T-helper 22 cell (primary cell): Measurements from ENCODE around the gene ZNF212.
"Not testable (repeated sequence)": the region's sequence is repeated elsewhere in the genome, so short reads cannot be mapped to it uniquely, and the experiment has no call there.

Source experiments
- DNase-seq: peaks from one replicate; pipeline ENCODE4 v3.0.0-alpha.2; 2020; ENCODE audit warnings: low read depth

ZNF212 gene

GRCh38 chr7:149253665-149254064 lies 14.2 kb downstream of the ZNF212 start:
- no peak for DNase-seq

DNA sequence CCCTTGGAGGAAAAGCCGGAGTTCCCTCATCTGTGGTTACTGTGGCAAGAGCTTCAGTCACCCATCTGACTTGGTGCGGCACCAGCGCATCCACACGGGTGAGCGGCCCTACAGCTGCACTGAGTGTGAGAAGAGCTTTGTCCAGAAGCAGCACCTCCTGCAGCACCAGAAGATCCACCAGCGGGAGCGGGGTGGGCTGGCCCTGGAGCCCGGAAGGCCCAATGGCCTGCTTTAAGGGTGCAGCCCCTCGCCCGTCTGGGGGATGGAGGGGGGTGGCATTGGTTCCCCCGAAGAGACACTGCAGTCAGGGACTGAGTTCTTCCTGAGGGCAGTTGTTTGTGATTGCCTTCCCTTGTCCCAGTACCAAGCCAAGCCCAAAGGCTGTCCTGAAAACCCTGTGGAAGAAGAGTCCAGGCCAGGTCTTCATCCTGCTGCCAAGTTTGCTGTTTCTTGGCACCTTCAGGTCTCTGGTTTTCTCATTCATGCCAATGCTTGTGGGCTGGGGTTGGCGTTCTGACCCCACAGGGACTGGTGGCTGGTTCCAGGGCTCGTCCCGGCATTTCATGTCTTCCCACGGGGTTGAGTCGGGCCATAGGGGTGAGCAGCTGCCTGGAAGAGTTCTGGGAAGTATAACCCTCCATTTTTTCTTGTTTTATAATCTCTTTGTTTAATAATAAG lies 14.9 kb downstream of the ZNF212 start:
- DNase-seq: no peak

GRCh38 chr7:149255174-149255573 lies 15.7 kb downstream of the ZNF212 start:
- no peak for DNase-seq

DNA sequence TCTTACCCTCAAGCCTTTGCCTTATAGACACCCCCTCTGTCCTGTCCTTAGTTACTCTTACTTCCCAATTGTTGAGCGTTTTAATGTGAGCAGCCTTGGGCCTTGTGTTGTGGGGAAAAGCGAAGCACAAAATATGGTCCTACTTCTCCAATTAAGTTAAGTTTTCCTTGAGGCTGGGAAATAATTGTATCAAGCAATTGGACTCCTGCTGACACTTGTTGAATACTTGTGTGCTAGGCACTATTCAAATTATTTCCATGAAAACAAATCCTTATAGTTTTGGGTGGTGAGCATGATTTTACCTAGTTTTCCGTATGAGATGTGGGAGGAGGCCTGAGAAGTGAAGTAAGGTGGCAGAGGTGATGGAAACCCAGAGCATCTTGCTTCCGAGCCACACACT lies 17.1 kb downstream of the ZNF212 start:
- no peak for DNase-seq

DNA sequence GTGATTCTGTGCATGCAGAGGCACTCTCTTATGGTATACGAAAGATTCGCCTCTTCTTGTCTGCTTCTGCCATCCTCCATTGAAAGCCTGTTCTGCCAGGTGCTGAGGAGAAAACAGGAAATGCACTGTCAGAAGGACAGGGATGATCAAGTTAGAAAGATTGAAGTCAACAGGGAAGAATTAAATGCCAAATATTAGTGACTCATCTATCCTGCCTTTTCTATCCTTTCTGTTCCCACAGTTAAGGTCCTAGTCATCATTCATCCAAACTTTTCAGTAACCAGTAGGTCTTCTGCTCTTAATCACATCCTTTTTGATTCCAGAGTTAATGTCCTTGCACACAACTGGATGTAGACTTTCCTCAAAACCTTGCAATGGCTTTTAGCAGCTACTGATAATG lies 17.7 kb downstream of the ZNF212 start:
- no peak for DNase-seq

DNA sequence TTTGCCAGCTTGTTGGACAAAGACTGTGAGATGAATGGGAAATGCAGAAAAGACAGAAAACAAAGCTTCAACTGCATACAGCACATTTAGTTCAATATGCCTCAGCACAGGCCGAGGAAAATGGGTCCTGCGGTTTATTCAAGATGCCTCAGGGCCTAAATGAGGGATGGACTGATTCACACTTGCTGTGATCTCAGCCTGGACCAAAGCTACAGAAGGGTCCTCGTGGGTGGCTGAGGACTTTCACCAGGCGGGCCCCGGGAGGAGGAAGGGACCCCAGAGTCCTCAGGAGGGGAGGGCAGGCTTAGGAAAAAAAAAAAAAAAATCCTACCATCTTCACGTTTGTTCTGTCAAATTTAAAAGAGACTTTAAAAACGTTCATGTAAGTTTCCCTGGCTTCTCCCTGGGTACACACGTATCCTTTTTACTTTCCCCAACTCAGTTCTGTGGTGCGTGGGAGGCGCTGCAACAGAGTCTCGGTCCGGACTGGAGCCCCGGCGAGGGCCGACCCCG lies 21.9 kb downstream of the ZNF212 start:
- no peak for DNase-seq

DNA sequence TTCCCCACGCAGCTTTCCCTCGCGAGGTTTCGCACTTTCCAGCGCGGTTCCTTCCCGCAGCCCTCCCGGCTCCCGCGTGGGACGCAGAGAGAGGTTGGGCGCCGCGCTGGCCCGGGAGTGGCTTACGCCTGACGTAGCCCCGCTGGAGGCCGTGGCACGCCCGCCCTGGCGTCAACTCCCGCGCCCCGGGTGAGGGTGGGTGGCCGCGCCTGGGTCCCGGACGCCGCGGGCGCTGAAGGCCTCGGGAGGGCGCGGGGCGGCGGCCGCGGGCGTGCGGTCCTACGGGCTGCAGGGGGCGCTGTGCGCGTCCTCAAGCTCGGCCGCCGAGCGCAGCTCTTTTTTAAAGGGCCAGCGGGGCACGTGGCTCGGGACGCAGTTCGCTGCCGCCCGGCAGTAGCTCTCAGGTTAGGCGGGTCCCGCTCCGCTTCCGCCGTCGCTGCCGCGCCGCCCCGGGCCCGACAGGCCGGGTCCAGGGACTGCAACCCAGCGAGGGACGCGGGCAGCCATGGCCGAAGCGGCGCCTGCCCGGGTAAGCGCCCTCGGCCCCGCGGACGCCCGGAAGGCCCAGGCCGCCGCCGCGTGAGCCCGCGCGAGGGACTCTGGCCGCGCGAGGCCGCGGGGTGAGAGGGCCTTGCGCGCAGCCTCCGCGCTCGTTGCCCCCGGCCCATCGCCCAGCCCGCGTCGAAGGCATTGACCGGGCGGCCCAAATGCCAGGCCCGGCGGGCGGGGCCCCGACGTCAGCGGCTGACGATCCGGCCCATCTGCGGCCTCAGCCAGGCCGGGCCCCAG lies 22.6 kb downstream of the ZNF212 start, which contains the start of gene ZNF783:
ZNF783 (plus strand) TSS at position 368 of the 789 bp plus-strand sequence; CDS start at position 506, 138 bp downstream.
- peak; percentile 77 for DNase-seq

- DNase-seq: no peak
Observed at GRCh38 chr7:149266451-149266850, 27.0 kb downstream of the ZNF212 start.

DNA sequence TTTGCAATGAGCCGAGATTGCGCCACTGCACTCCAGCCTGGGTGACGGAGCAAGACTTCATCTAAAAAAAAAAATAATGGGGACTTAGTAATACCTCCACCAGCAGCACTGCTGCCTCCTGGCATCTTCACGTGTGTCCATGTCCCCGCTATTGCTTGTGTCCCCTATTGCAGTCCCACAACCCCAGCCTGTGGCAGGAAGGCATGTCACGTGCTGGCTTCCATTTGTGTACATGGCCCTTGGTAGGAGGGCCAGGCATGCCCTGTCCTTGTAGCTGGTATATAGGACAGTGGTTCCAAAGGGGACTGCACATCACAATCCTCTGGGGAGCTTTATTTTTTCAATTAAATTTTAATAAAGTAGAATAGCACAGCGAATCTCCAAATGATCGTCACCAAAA lies 28.3 kb downstream of the ZNF212 start:
- DNase-seq: no peak

DNA sequence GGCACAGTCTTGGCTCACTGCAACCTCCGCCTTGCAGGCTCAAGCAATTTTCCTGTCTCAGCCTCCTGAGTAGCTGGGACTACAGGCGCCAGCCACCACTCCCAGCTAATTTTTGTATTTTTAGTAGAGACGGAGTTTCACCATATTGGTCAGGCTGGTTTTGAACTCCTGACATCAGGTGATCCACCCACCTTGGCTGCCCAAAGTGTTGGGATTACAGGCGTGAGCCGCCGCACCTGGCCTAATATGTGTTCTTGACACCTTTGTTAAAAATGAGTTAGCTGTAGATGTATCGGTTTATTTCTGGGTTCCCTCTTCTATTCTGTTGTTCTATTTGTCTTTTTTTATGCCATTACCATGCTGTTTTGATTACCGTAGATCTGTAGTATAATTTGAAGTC lies 35.0 kb downstream of the ZNF212 start:
- DNase-seq: not testable (repeated sequence)

DNA sequence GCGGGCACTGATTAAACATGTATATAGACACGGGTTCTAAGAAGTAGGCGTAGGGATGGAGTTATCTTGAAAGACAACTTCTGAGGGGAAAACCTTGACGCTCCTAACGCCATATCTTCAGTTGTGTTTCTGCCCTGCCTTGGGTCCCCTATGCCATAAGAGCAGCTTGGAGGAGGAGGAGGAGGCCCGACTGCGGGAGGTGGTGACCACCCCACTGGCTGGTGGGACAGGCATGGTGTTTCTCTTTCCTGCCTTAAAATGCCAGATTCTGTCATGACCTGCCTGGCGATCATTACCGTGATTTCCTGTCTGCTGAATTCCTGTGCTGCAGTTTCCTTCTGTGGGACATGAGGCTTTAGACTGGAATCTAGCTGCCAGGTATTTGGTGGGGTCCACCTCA lies 38.4 kb downstream of the ZNF212 start:
- DNase-seq: no peak

GRCh38 chr7:149278396-149278795 lies 38.9 kb downstream of the ZNF212 start:
- no peak for DNase-seq

- DNase-seq: no peak
Observed at GRCh38 chr7:149279111-149279743, 39.8 kb downstream of the ZNF212 start.

DNA sequence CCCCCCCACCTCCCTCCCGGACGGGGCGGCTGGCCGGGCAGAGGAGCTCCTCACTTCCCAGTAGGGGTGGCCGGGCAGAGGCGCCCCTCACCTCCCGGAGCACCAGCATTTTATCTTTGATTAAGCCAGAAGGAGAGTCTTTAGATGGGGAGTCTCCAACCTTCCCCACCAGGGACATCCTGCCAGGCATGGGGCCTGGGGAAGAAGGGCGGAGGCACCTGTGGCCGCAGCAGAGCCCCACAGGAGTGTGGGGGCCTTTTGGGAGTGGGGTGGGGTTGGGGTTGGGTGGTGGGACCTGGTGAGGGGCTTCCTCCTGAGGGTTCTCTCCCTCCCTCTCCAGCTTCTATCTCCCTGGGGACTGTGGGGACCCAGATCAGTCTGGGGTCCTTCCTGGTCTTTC lies 40.7 kb downstream of the ZNF212 start:
- DNase-seq: no peak

DNA sequence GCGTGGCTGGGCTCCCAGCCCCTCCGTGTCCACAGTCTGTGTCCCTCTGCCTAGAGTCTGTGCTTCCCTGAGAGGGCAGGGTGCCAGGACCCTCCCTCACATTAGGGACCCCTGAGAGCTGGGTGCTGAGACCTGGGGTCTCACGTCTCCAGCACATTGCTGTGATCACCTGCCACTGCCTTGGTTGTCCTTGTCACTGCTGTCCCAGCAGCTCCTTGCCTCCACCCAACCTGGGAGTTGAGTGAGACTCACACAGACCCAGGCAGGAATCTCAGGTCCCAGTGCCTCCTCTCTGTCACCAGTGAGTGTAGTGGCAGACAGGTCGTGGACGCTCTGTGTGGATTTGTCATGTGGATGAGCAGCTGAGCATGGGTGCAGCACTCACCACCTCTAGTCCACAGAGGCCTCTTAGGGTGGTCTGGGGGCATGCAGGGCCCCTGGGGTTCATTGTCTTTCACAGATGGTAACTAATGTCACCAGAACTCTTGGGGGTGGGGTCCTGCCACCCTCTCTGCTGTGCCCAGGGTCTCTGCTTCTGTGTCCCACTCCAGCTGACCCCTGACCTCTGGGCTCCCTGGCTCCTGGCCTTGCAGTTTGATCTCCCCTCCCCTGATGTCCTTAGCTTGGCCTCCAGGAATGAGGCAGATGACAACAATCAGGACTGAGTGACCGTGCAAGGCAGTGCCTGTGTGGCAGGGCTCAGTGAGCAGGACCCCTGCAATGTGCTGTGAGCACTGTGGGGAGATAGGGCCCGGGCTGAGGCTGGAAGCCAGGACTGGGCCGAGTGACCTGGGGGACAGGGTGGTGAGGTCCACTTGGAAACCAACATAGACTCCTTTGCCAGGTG lies 41.4 kb downstream of the ZNF212 start:
- no peak for DNase-seq

DNA sequence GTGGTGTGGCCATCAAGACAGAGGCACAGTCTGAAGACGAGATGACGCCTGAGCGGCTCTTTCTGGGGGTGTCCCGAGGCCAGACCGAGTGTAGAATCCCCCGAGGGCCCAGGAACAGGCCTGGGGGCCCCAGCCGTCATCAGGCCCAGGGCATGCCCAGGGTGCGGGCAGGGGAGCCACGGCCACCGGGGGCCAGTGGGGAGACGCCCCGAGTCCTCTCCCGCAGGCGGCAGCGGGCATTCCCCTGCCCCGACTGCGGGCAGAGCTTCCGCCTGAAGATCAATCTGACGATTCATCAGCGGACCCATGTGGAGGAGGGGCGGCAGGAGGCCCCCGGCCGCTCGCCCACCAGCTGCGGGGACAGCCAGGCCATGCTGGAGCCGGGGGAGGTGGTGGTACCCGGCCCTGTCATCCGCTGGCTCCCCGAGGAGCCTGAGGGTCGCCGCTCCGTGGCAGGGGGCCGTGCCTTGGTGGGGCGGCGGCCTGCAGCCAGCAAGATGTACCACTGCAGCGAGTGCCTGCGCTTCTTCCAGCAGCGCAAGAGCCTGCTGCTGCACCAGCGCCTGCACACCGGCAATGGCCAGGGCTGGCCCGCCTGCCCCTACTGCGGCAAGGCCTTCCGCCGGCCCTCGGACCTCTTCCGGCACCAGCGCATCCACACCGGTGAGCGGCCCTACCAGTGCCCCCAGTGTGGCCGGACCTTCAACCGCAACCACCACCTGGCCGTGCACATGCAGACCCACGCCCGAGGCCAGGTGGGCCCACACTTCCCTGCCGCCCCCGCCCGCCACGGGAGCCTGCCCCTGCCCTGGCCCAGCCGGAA lies 42.3 kb downstream of the ZNF212 start:
- no peak for DNase-seq

- no peak for DNase-seq
Observed at GRCh38 chr7:149282331-149282655, 42.8 kb downstream of the ZNF212 start.

DNA sequence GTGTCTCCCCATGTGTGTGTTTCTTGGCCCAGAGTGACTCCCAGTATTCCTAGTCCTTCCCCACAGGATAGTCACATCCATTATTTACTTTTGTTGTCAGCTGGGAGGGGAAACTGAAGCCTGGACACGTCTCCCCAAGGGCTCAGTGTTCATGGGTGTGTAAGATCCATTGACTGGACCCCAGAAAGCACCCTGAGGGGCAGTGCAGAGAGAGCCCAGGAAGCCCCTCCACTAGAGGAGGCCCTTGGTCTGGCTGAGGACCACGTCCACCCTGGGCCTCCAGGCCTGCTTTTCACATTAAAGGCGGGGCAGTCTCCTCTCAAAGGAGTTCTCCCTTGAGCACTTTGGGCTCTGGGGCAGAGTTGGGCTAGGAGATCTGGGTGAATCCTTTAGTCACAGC lies 43.9 kb downstream of the ZNF212 start:
- no peak for DNase-seq

GRCh38 chr7:149284343-149284742 lies 44.9 kb downstream of the ZNF212 start:
- peak; percentile 38 for DNase-seq

DNA sequence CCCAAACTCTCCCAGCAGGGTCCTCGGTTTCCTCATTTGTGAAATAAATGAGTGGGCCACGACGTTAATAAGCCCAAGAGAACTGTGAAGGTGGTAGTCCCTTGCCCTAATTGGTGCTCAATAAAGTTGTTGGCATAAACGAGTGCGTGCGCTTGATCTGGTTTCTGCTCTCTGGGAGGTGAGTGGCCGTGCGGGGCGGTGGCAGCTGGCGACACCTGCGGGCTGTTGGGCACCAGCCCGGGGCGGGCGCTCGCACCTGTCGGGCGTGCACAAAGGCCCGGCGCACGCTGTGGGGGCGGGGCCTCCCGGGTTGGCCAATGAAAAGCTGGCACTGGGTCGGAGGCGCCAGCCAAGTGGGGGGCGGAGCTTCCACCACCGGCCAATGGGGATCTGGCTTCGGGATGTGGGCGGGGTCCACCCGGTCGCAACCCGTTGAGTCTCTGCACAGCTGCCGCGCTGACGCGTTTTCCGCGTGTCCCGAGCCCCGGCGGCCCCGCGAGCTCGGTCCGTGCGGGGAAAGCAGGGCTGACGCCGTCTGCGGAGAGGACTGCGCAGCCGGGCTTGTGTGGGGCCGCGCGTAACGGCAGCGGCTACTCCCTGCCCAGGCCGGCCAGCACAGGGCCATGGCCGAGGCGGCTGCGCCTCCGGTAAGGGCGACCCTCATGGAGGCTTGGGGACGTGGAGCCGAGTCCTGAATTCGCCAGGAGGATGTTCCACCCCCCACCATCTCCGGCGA lies 45.6 kb downstream of the ZNF212 start:
- DNase-seq: peak; percentile 96
